GM20000 (cell line): ENCODE data around the gene KRTAP9-3.
"Not testable (repeated sequence)": the region's sequence is repeated elsewhere in the genome, so short reads cannot be mapped to it uniquely, and the experiment has no call there.

ENCODE experiments used
- DNase-seq: peaks from one replicate; pipeline ENCODE4 v3.0.0; 2012; ENCODE audit warnings: low spot score
- CTCF ChIP-seq: IDR thresholded peaks from 2 replicates; pipeline ENCODE4 v1.5.1; 2012; ENCODE audit warnings: mild to moderate bottlenecking, control low read depth; ENCODE audit errors: extremely low read depth, missing control alignments

KRTAP9-3 gene

GRCh38 chr17:41246995-41247787 is 14.9 kb downstream of the KRTAP9-3 start:
- DNase-seq, result not testable (repeated sequence)

- DNase-seq, result not testable (repeated sequence)
Measured at GRCh38 chr17:41249637-41250240, 17.5 kb downstream of the KRTAP9-3 start, which contains the start of gene KRTAP9-4. KRTAP9-4 (plus strand) TSS chr17:41249687; CDS start chr17:41249721, 34 bp downstream.

- no peak for DNase-seq
- TF ChIP-seq CTCF, result no peak
Measured at GRCh38 chr17:41251261-41251660, 19.0 kb downstream of the KRTAP9-3 start.

GRCh38 chr17:41254861-41255260 is 22.6 kb downstream of the KRTAP9-3 start:
- no peak for DNase-seq
- TF ChIP-seq CTCF, result no peak

- not testable (repeated sequence) for DNase-seq
Measured at GRCh38 chr17:41255381-41256290, 23.4 kb downstream of the KRTAP9-3 start, which contains the start of gene KRTAP9-9. KRTAP9-9 (plus strand) TSS chr17:41255384.

- no peak for TF ChIP-seq CTCF
- DNase-seq, result no peak
Measured at GRCh38 chr17:41256291-41256685, 24.0 kb downstream of the KRTAP9-3 start.

GRCh38 chr17:41258406-41258805 is 26.2 kb downstream of the KRTAP9-3 start:
- no peak for TF ChIP-seq CTCF

GRCh38 chr17:41263212-41263611 is 31.0 kb downstream of the KRTAP9-3 start:
- no peak for DNase-seq
- TF ChIP-seq CTCF, result no peak

More at GRCh38 chr17:41258406-41258805, 26.2 kb downstream of the KRTAP9-3 start:
- DNase-seq, result no peak
